GM12878 (cell line): ENCODE results near the gene NPAS1. TPM values are rescaled to one million over a fixed set of nuclear protein-coding genes. Genes with fewer than 3 reads are reported as not detected.
"Not testable (repeated sequence)": the region's sequence is repeated elsewhere in the genome, so short reads cannot be mapped to it uniquely, and the experiment has no call there.

ENCODE experiments used
- ATAC-seq: fragments of 200-7000 bp; cut with Tn5 transposase; 3 replicates; pipeline ENCODE4 v1.9.1; 2020; ENCODE audit warnings: mild to moderate bottlenecking, moderate library complexity
- BruUV-seq: library from RNA; stranded (reverse); fragments of 400-500 nt; replicated peaks from 2 replicates; lab custom pipeline; 2021; lab: Mats Ljungman, UMichigan
- CTCF ChIA-PET: fragments of 300-600 bp; sonication (Branson Sonifier 250); formaldehyde crosslinking; extraction: SDS; loops from one replicate; lab custom pipeline; 2021; ENCODE audit warnings: inconsistent platforms; lab: Yijun Ruan, JAX
- POLR2A ChIA-PET: fragments of 350-600 bp; formaldehyde crosslinking; extraction: SDS; loops from one replicate; lab custom pipeline; 2021; ENCODE audit warnings: inconsistent platforms; lab: Charles Lee
- RAD21 ChIA-PET: fragments of 300-600 bp; sonication (Branson Sonifier 250); formaldehyde crosslinking; loops from one replicate; lab custom pipeline; 2023; ENCODE audit warnings: antibody characterized with exemption; ENCODE audit not compliant: unreplicated experiment; lab: Charles Lee
- SMC1A ChIA-PET: fragments of 300-600 bp; sonication (Branson Sonifier 250); formaldehyde crosslinking; loops from one replicate; lab custom pipeline; 2023; ENCODE audit not compliant: unreplicated experiment, uncharacterized antibody; lab: Charles Lee
- DNase-seq: peaks from one replicate; pipeline ENCODE4 v3.0.0-alpha.2; 2011; ENCODE audit warnings: low read depth, low spot score
- FAIRE-seq: peaks from 3 replicates; lab custom pipeline; 2011; peaks lifted over from hg19 to GRCh38; lab: Jason Lieb, UNC
- H2AFZ ChIP-seq: 2 replicates; pipeline ENCODE4 v1.6.0; 2011; ENCODE audit warnings: low read depth, low read length, control low read depth; ENCODE audit not compliant: control insufficient read depth
- H3K27ac ChIP-seq: 2 replicates; pipeline ENCODE4 v1.5.1; 2011; ENCODE audit warnings: control low read depth; ENCODE audit not compliant: control insufficient read depth, insufficient read depth
- H3K27me3 ChIP-seq, 2 experiments: replicated peaks in 1 of 2; 2 replicates each; pipeline versions ENCODE4 v1.6.0 to v1.6.1; 2011; ENCODE audit warnings: low read length in 1 of 2; ENCODE audit not compliant: control insufficient read depth in 2 of 2, insufficient read depth in 2 of 2
- H3K36me3 ChIP-seq, 2 experiments: 2 replicates each; pipeline ENCODE4 v1.5.1; 2011; ENCODE audit warnings: low read length in 1 of 2; ENCODE audit not compliant: control insufficient read depth in 2 of 2, insufficient read depth in 2 of 2
- H3K4me1 ChIP-seq: 2 replicates; pipeline ENCODE4 v1.6.1; 2011; ENCODE audit warnings: mild to moderate bottlenecking, low read length, moderate library complexity, mixed read lengths; ENCODE audit not compliant: control insufficient read depth, insufficient read depth
- H3K4me2 ChIP-seq: 2 replicates; pipeline ENCODE4 v1.6.0; 2011; ENCODE audit warnings: control low read depth; ENCODE audit not compliant: control insufficient read depth, insufficient read depth
- H3K4me3 ChIP-seq: fragments of 200-600 bp; sonication (generic); 2 replicates; pipeline ENCODE4 v1.5.1; 2016
- H3K79me2 ChIP-seq: 2 replicates; pipeline ENCODE4 v1.6.0; 2011; ENCODE audit warnings: low read length; ENCODE audit not compliant: control insufficient read depth, insufficient read depth
- H3K9ac ChIP-seq: 2 replicates; pipeline ENCODE4 v1.8.0; 2011; ENCODE audit warnings: low read length, control low read depth, mixed read lengths; ENCODE audit not compliant: control insufficient read depth, insufficient read depth
- H3K9me3 ChIP-seq: replicated peaks from 3 replicates; pipeline ENCODE4 v1.5.1; 2011; ENCODE audit warnings: mild to moderate bottlenecking, low read length; ENCODE audit not compliant: control insufficient read depth, insufficient read depth
- H4K20me1 ChIP-seq: 2 replicates; pipeline ENCODE4 v1.6.0; 2011; ENCODE audit not compliant: control insufficient read depth, insufficient read depth
- CEBPB ChIP-seq, 2 experiments: fragments of 150-350 bp in 1 of 2; IDR thresholded peaks; 2 replicates each; pipeline ENCODE4 v1.6.1; 2012 to 2014; ENCODE audit warnings: low read depth in 2 of 2, low read length in 2 of 2, borderline replicate concordance in 1 of 2, inconsistent platforms in 1 of 2
- FOS ChIP-seq: IDR thresholded peaks from 3 replicates; pipeline ENCODE4 v1.6.1; 2011; ENCODE audit warnings: borderline replicate concordance; ENCODE audit not compliant: insufficient read length; ENCODE audit errors: extremely low read depth
- FOXK2 ChIP-seq: fragments of 450-650 bp; IDR thresholded peaks from 2 replicates; pipeline ENCODE4 v1.6.1; 2017; ENCODE audit warnings: mild to moderate bottlenecking, moderate library complexity
- HDAC6 ChIP-seq: fragments of 200-600 bp; sonication (generic); IDR thresholded peaks from one replicate; pipeline ENCODE4 v1.8.0; 2017; ENCODE audit warnings: antibody characterized with exemption; ENCODE audit not compliant: unreplicated experiment
- JUND ChIP-seq: IDR thresholded peaks from 2 replicates; pipeline ENCODE4 v1.6.1; 2012; ENCODE audit warnings: low read depth, mild to moderate bottlenecking, low read length, improper control_type of control experiment, moderate library complexity
- KAT2A ChIP-seq: conservative IDR thresholded peaks from 2 replicates; pipeline ENCODE4 v1.6.1; 2011; ENCODE audit warnings: low read depth, low read length; ENCODE audit not compliant: control insufficient read depth
- KLF5 ChIP-seq: fragments of 450-650 bp; IDR thresholded peaks from 2 replicates; pipeline ENCODE4 v1.6.1; 2014; ENCODE audit warnings: mild to moderate bottlenecking; ENCODE audit not compliant: partially characterized antibody
- NR2F1 ChIP-seq: fragments of 450-650 bp; conservative IDR thresholded peaks from 2 replicates; pipeline ENCODE4 v1.6.1; 2017; ENCODE audit warnings: mild to moderate bottlenecking
- RBBP5 ChIP-seq: fragments of 200-600 bp; sonication (generic); conservative IDR thresholded peaks from 2 replicates; pipeline ENCODE4 v1.6.1; 2016
- RUNX3 ChIP-seq: IDR thresholded peaks from 2 replicates; pipeline ENCODE4 v1.6.1; 2012; ENCODE audit warnings: low read length, inconsistent platforms
- SMARCA5 ChIP-seq: fragments of 450-650 bp; IDR thresholded peaks from 2 replicates; pipeline ENCODE4 v1.6.1; 2017; ENCODE audit warnings: mild to moderate bottlenecking
- SREBF2 ChIP-seq: IDR thresholded peaks from 2 replicates; pipeline ENCODE4 v1.6.1; 2012; ENCODE audit warnings: mild to moderate bottlenecking, low read length
- ZBED1 ChIP-seq: IDR thresholded peaks from 2 replicates; pipeline ENCODE4 v1.6.1; 2016; ENCODE audit warnings: borderline replicate concordance
- WGBS: methylation state at CpG from one replicate; pipeline ENCODE4 v1.1.6; 2016; ENCODE audit warnings: low lambda C conversion rate; ENCODE audit not compliant: insufficient replicate concordance, insufficient coverage; ENCODE audit errors: missing lambda C conversion rate; 5-methylcytosine and 5-hydroxymethylcytosine counted together
- in situ Hi-C: fragments of 300-500 bp; cut with MboI; formaldehyde crosslinking; loops from 9 replicates; pipeline ENCODE4 v1.14.3; 2018; ENCODE audit warnings: mixed read lengths
- intact Hi-C: fragments of 100-400 bp; cut with micrococcal nuclease; formaldehyde crosslinking; loops from one replicate; pipeline ENCODE4 v1.14.2; 2022; ENCODE audit not compliant: unreplicated experiment
- polyA plus RNA-seq, 11 experiments: library from polyadenylated mRNA; depleted of rRNA in 4 of 11; unstranded in 6 of 11; stranded (reverse) in 5 of 11; fragments of >200 nt; fragmentation: Nextera tagmentation in 4 of 11; fragmentation: Illumina TruSeq in 1 of 11; extraction: Ambion mirVana in 4 of 11; extraction: Trizol in 1 of 11; gene quantifications; 1 replicate in 1 of 11; 2 replicates in 10 of 11; pipeline versions ENCODE4 v1.2.1 to v1.2.3, GENCODE V29; 2011 to 2016; ENCODE audit warnings: inconsistent platforms in 2 of 11, missing spikeins in 2 of 11, low read depth in 1 of 11
- total RNA-seq, 4 experiments: library from RNA; depleted of rRNA in 3 of 4; stranded (reverse); fragments of >200 nt in 3 of 4; fragmentation: Illumina TruSeq in 1 of 4; extraction: Trizol in 1 of 4; gene quantifications; 2 replicates each; pipeline versions ENCODE4 v1.2.1 to v1.2.3, GENCODE V29; 2013 to 2021
- TF ChIP-seq, protein P1 (sequence below): fragments of 450-650 bp; formaldehyde crosslinking; IDR thresholded peaks from 2 replicates; pipeline ENCODE4 v1.4.0; 2020; ENCODE audit warnings: mild to moderate bottlenecking, moderate library complexity

NPAS1 gene
- total and polyA plus RNA-seq, 10 of the 15 experiments (the other 5 are each of a cell fraction or from before 2014, with no cell fraction given), result 0.14 to 0.72 (median 0.28) TPM; not detected in 3

DNA sequence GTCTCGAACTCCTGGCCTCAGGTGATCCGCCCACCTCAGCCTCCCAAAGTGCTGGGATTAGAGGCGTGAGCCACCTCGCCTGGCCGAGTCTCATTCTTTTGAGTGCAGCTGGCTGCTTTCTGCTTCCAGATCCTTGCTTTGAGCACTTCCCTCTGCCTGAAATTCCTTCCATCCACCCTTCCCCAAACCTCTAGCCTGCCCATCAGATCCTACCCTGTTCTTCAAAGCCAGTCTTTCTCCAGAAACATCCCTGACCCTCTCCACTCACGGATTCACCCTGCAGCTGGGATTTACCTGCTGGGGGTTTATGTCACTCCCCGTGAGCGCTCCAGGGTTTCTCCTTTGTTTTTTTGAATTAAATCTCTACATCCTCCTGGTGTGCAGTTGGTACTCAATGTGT is 13.1 kb upstream of the NPAS1 start:
- RAD21 ChIA-PET, result no interaction called here
- DNase-seq (no peak), ATAC-seq (no peak), FAIRE-seq (no peak)
- H3K27me3 ChIP-seq, result no peaks in the 10 kb centered on the region
- H3K9ac ChIP-seq, result no peak overlapping the region
- SMC1A ChIA-PET, result no interaction called here
- H3K4me1 ChIP-seq, result no peaks in the 10 kb centered on the region
- in situ Hi-C loops, result no loop called here
- TF ChIP-seq FOS (no peak), FOXK2 (no peak), NR2F1 (no peak), KAT2A (no peak), SREBF2 (no peak), KLF5 (no peak), ZBED1 (no peak), HDAC6 (no peak), SMARCA5 (no peak), RBBP5 (no peak), JUND (no peak), CEBPB (IDR thresholded peaks at IDR 0.05; ENCODE audit: borderline replicate concordance in 1 of 2, low read depth in 2 of 2, low read length in 2 of 2) (no peak), RUNX3 (no peak)
- TF ChIP-seq, protein P1, sequence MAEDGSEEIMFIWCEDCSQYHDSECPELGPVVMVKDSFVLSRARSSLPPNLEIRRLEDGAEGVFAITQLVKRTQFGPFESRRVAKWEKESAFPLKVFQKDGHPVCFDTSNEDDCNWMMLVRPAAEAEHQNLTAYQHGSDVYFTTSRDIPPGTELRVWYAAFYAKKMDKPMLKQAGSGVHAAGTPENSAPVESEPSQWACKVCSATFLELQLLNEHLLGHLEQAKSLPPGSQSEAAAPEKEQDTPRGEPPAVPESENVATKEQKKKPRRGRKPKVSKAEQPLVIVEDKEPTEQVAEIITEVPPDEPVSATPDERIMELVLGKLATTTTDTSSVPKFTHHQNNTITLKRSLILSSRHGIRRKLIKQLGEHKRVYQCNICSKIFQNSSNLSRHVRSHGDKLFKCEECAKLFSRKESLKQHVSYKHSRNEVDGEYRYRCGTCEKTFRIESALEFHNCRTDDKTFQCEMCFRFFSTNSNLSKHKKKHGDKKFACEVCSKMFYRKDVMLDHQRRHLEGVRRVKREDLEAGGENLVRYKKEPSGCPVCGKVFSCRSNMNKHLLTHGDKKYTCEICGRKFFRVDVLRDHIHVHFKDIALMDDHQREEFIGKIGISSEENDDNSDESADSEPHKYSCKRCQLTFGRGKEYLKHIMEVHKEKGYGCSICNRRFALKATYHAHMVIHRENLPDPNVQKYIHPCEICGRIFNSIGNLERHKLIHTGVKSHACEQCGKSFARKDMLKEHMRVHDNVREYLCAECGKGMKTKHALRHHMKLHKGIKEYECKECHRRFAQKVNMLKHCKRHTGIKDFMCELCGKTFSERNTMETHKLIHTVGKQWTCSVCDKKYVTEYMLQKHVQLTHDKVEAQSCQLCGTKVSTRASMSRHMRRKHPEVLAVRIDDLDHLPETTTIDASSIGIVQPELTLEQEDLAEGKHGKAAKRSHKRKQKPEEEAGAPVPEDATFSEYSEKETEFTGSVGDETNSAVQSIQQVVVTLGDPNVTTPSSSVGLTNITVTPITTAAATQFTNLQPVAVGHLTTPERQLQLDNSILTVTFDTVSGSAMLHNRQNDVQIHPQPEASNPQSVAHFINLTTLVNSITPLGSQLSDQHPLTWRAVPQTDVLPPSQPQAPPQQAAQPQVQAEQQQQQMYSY, result no peak
- H3K27ac ChIP-seq, result no peak overlapping the region
- no peak overlapping the region for H2AFZ ChIP-seq
- no peaks in the 10 kb centered on the region for H3K79me2 ChIP-seq
- H4K20me1 ChIP-seq, result no peaks in the 10 kb centered on the region
- CTCF ChIA-PET, result no interaction called here
- BruUV-seq, result no TSS peak
- H3K36me3 ChIP-seq, result peaks cover 0 to 1% of the 10 kb centered on the region in 2 experiments; a peak in 1 of 4 replicates
- intact Hi-C loops, result no loop called here
- POLR2A ChIA-PET, result interaction anchor here (0.6 kb wide), 1 partner anchor 26 kb away, joined by 3 read pairs; no protein-coding TSS in a partner anchor
- H3K4me2 ChIP-seq, result no peak overlapping the region
- no peak overlapping the region for H3K4me3 ChIP-seq
- no peaks in the 10 kb centered on the region for H3K9me3 ChIP-seq
- WGBS, result 56% methylated on average over 8 of the region's 8 CpGs

- POLR2A ChIA-PET, intact Hi-C loops: not testable (repeated sequence)
- WGBS, result 40% methylated on average over 8 of the region's 8 CpGs
Measured at GRCh38 chr19:47010549-47010948, 9.1 kb upstream of the NPAS1 start.

More at GRCh38 chr19:47010549-47010948, 9.1 kb upstream of the NPAS1 start:
- DNase-seq, H3K4me2 ChIP-seq, H3K27me3 ChIP-seq, CTCF ChIA-PET, H3K27ac ChIP-seq, ATAC-seq, H3K79me2 ChIP-seq, H3K4me1 ChIP-seq, H3K4me3 ChIP-seq, H2AFZ ChIP-seq, RAD21 ChIA-PET, in situ Hi-C loops, SMC1A ChIA-PET, H4K20me1 ChIP-seq, BruUV-seq, FAIRE-seq, H3K9me3 ChIP-seq, H3K36me3 ChIP-seq, H3K9ac ChIP-seq: not testable (repeated sequence)
